ENCODE data around the gene WWC2. TPM values are rescaled to one million over a fixed set of nuclear protein-coding genes. Genes with fewer than 3 reads are reported as not detected.

The WWC2 gene
- polyA plus RNA-seq, 2 of the 4 experiments (the other 2 are of a cell fraction): 14.9 to 26.9 TPM

GRCh38 chr4:183304538-183304937 is 205.5 kb downstream of the WWC2 start:
- no peak for TF ChIP-seq RFX5 (IDR thresholded peaks at IDR 0.05)
- no peak for TF ChIP-seq NPAS2 (CRISPR knock-in tag; IDR thresholded peaks at IDR 0.05; ENCODE audit: borderline replicate concordance)
- no peak for TF ChIP-seq BHLHE40 (IDR thresholded peaks at IDR 0.05; ENCODE audit: low read depth, low read length)
- no peak for DNase-seq (ENCODE audit: low read depth in 1 of 2, low spot score in 1 of 2)
- no peak for FAIRE-seq
- Histone ChIP-seq H3K4me1 (no peaks in the 10 kb centered on the region), H3K9me3 (no peaks in the 10 kb centered on the region), H3K4me2 (no peak overlapping the region), H3K4me3 (no peak overlapping the region), H3K27ac (no peak overlapping the region)
- no peak for ATAC-seq
- CTCF ChIA-PET: no interaction called here
- 92% methylated on average over 2 of the region's 2 CpGs for WGBS (ENCODE audit: missing lambda C conversion rate)
- POLR2A ChIA-PET: no interaction called here

- CTCF ChIA-PET: no interaction called here
- FAIRE-seq (no peak), ATAC-seq (no peak), DNase-seq (ENCODE audit: low read depth in 1 of 2, low spot score in 1 of 2) (no peak)
- H3K27ac ChIP-seq: no peak overlapping the region
- H3K4me1 ChIP-seq: no peaks in the 10 kb centered on the region
- TF ChIP-seq, protein P1, sequence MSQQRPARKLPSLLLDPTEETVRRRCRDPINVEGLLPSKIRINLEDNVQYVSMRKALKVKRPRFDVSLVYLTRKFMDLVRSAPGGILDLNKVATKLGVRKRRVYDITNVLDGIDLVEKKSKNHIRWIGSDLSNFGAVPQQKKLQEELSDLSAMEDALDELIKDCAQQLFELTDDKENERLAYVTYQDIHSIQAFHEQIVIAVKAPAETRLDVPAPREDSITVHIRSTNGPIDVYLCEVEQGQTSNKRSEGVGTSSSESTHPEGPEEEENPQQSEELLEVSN (IDR thresholded peaks at IDR 0.05; ENCODE audit: borderline replicate concordance, low read depth): no peak
- no peak for TF ChIP-seq KDM1A (IDR thresholded peaks at IDR 0.05; ENCODE audit: low read depth)
- no peak for TF ChIP-seq GATA3 (IDR thresholded peaks at IDR 0.05; ENCODE audit: borderline replicate concordance)
- no peak for TF ChIP-seq CHD4 (IDR thresholded peaks at IDR 0.05; ENCODE audit: borderline replicate concordance)
- no peak for TF ChIP-seq RAD21 (conservative IDR thresholded peaks at IDR 0.05 in 1 of 2, IDR thresholded peaks at IDR 0.05 in 1 of 2)
- no peak for TF ChIP-seq PHF8 (IDR thresholded peaks at IDR 0.05; ENCODE audit: borderline replicate concordance, low read depth)
- TF ChIP-seq FOSB (CRISPR knock-in tag; IDR thresholded peaks at IDR 0.05): no peak
- TF ChIP-seq ZNF302 (CRISPR knock-in tag; IDR thresholded peaks at IDR 0.05): no peak
- TF ChIP-seq, protein P2, sequence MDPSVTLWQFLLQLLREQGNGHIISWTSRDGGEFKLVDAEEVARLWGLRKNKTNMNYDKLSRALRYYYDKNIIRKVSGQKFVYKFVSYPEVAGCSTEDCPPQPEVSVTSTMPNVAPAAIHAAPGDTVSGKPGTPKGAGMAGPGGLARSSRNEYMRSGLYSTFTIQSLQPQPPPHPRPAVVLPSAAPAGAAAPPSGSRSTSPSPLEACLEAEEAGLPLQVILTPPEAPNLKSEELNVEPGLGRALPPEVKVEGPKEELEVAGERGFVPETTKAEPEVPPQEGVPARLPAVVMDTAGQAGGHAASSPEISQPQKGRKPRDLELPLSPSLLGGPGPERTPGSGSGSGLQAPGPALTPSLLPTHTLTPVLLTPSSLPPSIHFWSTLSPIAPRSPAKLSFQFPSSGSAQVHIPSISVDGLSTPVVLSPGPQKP (IDR thresholded peaks at IDR 0.05; ENCODE audit: low read depth, low read length): no peak
- no peak for TF ChIP-seq HOXB13 (CRISPR knock-in tag; IDR thresholded peaks at IDR 0.05; ENCODE audit: low read depth)
- TF ChIP-seq EP300 (IDR thresholded peaks at IDR 0.05): no peak
- TF ChIP-seq TP53 (CRISPR knock-in tag; IDR thresholded peaks at IDR 0.05): no peak
- TF ChIP-seq RFX5 (IDR thresholded peaks at IDR 0.05): no peak
- TF ChIP-seq RNF2 (IDR thresholded peaks at IDR 0.05; ENCODE audit: borderline replicate concordance, low read depth): no peak
- TF ChIP-seq TFCP2L1 (CRISPR knock-in tag; IDR thresholded peaks at IDR 0.05): no peak
- no peak for TF ChIP-seq KDM5A (IDR thresholded peaks at IDR 0.05)
- TF ChIP-seq SMC3 (IDR thresholded peaks at IDR 0.05): no peak
- TF ChIP-seq JUN (IDR thresholded peaks at IDR 0.05): no peak
- TF ChIP-seq NPAS2 (CRISPR knock-in tag; IDR thresholded peaks at IDR 0.05; ENCODE audit: borderline replicate concordance): no peak
- H3K4me3 ChIP-seq: no peak overlapping the region
- H3K9me3 ChIP-seq: no peaks in the 10 kb centered on the region
- POLR2A ChIA-PET: no interaction called here
- 82% methylated on average over 3 of the region's 3 CpGs for WGBS (ENCODE audit: missing lambda C conversion rate)
- no peak overlapping the region for H3K4me2 ChIP-seq
Measured at GRCh38 chr4:183306811-183307210, 207.8 kb downstream of the WWC2 start.

- CTCF ChIA-PET: interaction anchor here (1.0 to 1.6 kb wide), 2 partner anchors 86 to 388 kb away, joined by 3 to 4 read pairs; no protein-coding TSS in a partner anchor
- no peak overlapping the region for H3K27ac ChIP-seq
- ATAC-seq: no peak
- POLR2A ChIA-PET: no interaction called here
- no peak overlapping the region for H3K4me3 ChIP-seq
- WGBS (ENCODE audit: missing lambda C conversion rate): 93% methylated on average over 5 of the region's 5 CpGs
- H3K9me3 ChIP-seq: no peaks in the 10 kb centered on the region
- no peak for TF ChIP-seq CHD2 (IDR thresholded peaks at IDR 0.05; ENCODE audit: low read length, partially characterized antibody)
- no peak for TF ChIP-seq HDAC2 (IDR thresholded peaks at IDR 0.05)
- TF ChIP-seq EP300 (IDR thresholded peaks at IDR 0.05): no peak
- TF ChIP-seq NFE2L2 (conservative IDR thresholded peaks at IDR 0.05; ENCODE audit: low read length): no peak
- TF ChIP-seq MAFK (IDR thresholded peaks at IDR 0.05; ENCODE audit: partially characterized antibody): no peak
- no peak for TF ChIP-seq GATA3 (IDR thresholded peaks at IDR 0.05; ENCODE audit: borderline replicate concordance)
- TF ChIP-seq HOXB5 (CRISPR knock-in tag; IDR thresholded peaks at IDR 0.05): no peak
- TF ChIP-seq ZNF302 (CRISPR knock-in tag; IDR thresholded peaks at IDR 0.05): no peak
- TF ChIP-seq ZC3H11A (IDR thresholded peaks at IDR 0.05): no peak
- no peak for TF ChIP-seq HMGXB4 (CRISPR knock-in tag; IDR thresholded peaks at IDR 0.05; ENCODE audit: borderline replicate concordance)
- TF ChIP-seq MAZ (IDR thresholded peaks at IDR 0.05; ENCODE audit: borderline replicate concordance, low read depth, low read length): no peak
- TF ChIP-seq, protein P2 (IDR thresholded peaks at IDR 0.05; ENCODE audit: low read depth, low read length): no peak
- TF ChIP-seq PHF8 (IDR thresholded peaks at IDR 0.05; ENCODE audit: borderline replicate concordance, low read depth): no peak
- H3K4me1 ChIP-seq: no peaks in the 10 kb centered on the region
- FAIRE-seq: no peak
- no peak overlapping the region for H3K4me2 ChIP-seq
- no peak for DNase-seq (ENCODE audit: low read depth in 1 of 2, low spot score in 1 of 2)
Measured at GRCh38 chr4:183312841-183313240, 213.8 kb downstream of the WWC2 start.

Measured in A549 (cell line).